GM21367 (cell line): ENCODE data around the gene TSNAXIP1.
"Not testable (repeated sequence)": the region's sequence is repeated elsewhere in the genome, so short reads cannot be mapped to it uniquely, and the experiment has no call there.

Source experiments
- ATAC-seq: cut with Tn5 transposase; IDR thresholded peaks from one replicate; pipeline ENCODE4 v1.9.1; 2021; ENCODE audit not compliant: unreplicated experiment

Gene TSNAXIP1

DNA sequence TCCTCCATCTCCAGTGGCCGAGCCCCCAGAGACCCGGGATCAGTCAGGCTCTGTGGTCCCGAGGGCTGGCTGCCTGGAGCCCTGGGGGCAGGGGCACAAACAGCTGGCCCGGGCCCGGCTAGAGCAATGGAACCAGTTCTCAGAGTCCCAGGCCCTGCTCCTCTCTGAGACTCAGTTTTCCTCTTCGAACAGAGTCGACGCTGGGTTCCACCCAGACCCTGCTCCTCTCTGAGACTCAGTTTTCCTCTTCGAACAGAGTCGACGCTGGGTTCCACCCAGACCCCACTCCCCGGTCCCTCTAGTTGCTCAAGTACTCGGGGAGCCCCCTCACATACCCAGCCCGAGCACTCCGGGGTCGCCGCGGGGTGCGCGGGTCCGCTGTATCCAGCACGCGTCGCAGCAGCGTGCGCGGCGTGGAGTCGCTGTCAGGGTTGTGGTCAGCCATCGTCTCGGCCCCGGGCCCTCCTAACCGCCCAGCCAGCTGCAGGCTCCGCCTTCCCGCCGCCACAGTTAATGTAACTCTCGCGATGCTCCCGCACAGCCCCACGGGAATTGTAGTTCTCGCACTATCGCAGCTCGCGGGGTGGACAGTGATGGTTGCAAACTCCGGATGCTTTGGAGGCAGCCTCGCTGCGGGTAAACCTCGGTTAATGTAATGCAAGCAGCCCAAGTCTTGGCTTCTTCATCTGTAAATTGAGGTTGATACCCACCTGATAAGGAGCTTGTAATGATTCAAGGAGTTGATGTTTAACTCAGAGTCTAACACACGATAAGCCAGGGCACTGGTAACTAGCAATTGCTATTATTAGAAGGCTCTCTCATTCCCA lies 26.9 kb downstream of the TSNAXIP1 start:
- peak; percentile 95 for ATAC-seq

- no peak for ATAC-seq
These were observed 27.5 kb downstream of the TSNAXIP1 start for GRCh38 chr16:67834242-67834614.

DNA sequence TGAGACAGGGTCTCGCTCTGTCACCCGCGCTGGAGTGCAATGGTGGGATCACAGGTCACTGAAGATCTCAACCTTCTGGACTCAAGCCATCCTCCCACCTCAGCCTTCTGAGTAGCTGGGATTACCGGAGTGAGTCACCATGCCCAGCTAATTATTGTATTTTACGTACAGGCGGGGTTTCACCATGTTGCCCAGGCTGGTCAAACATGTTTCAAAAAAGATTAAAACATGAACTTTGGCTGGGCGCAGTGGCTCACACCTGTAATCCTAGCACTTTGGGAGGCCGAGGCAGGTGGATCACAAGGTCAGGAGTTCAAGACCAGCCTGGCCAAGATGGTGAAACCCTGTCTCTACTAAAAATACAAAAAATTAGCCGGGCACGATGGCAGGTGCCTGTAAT lies 30.5 kb downstream of the TSNAXIP1 start:
- ATAC-seq, result not testable (repeated sequence)

DNA sequence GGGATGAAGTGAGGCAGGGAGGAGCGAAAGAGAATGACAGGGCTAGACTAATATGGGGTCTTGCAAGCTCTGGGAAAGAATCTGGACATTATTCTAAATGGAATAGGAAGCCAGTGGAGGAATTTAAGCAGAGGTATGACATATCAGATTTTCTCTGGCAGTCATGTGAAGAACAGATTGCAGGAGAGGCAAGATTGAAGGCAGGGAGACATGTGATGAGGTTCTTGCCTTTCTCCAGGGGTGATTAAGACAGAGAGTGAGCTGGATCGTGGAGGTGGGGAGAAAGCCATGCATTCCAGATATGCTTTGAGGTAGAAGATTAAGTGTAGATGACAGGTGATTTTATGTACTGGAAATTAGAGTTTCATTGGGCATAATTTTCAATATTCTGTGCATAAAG lies 31.1 kb downstream of the TSNAXIP1 start:
- ATAC-seq, result no peak

DNA sequence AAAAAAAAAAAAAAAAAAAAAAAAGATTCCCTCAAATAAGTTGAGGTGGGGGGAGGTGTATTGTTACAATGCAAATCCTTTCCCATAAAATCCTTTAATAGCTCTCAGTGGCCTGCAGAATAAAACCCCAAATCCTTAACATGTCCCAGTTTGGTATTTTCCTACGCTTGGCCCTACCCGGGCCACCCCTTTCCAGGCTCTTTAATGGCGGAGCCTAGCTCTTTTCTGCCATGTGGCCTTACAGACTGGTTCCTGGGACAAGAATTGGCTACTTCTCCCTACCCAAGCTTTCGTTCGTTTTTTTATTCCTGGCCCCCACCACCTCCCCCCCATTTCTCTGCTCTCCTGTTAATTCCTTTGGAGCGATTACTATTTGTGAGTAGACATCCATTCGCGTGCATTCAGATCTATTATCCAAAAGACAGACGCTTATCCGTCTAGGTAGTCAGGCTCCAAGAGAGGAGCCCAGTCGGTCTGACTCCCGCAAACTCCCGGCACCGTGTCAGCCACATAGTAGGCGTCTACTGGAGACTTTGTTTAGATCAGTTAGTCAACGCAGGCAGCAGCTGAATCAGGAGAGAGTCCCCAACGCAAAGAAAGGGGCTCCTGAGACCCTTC lies 34.6 kb downstream of the TSNAXIP1 start:
- ATAC-seq, result peak; percentile 1

- peak; percentile 37 for ATAC-seq
These were observed 35.3 kb downstream of the TSNAXIP1 start, which contains the start of gene THAP11 for GRCh38 chr16:67841816-67842508. Gene THAP11 (plus strand): TSS chr16:67842320. CDS start chr16:67842555, 235 bp downstream.

DNA sequence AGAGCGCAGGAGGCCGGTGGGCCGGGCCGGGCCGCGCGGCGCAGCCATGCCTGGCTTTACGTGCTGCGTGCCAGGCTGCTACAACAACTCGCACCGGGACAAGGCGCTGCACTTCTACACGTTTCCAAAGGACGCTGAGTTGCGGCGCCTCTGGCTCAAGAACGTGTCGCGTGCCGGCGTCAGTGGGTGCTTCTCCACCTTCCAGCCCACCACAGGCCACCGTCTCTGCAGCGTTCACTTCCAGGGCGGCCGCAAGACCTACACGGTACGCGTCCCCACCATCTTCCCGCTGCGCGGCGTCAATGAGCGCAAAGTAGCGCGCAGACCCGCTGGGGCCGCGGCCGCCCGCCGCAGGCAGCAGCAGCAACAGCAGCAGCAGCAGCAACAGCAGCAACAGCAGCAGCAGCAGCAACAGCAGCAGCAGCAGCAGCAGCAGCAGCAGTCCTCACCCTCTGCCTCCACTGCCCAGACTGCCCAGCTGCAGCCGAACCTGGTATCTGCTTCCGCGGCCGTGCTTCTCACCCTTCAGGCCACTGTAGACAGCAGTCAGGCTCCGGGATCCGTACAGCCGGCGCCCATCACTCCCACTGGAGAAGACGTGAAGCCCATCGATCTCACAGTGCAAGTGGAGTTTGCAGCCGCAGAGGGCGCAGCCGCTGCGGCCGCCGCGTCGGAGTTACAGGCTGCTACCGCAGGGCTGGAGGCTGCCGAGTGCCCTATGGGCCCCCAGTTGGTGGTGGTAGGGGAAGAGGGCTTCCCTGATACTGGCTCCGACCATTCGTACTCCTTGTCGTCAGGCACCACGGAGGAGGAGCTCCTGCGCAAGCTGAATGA lies 36.0 kb downstream of the TSNAXIP1 start:
- peak; percentile 10 for ATAC-seq

DNA sequence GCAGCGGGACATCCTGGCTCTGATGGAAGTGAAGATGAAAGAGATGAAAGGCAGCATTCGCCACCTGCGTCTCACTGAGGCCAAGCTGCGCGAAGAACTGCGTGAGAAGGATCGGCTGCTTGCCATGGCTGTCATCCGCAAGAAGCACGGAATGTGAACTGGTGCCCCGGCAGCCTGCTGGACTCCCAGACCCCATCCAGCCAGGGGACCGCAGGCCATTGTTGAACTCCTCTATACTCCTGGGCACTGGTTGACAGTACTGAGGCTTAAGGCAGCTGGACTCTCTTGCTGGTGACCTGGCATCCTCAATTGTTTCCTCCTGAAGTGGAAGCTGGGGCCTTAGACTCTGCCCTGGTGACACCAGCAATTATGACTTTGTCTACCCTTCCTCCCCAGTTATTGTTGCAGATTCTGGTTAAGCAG lies 36.7 kb downstream of the TSNAXIP1 start:
- ATAC-seq, result no peak

DNA sequence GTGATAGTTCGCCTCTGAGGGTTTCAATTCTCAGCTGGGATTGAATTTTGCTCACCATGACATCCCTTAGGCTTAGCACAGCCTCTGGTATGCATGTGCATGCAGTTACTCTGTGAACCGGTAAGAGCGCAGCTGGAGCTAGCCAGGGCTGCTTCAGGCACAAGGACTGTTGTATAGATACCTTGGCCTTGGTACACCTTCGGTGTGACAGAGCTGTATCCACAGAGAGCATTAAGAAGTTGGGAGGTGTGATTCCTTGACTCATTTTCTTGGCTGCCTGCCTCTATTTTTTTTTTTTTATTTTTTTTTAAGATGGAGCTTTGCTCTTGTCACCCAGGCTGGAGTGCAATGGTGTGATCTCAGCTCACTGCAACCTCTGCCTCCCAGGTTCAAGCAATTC lies 37.8 kb downstream of the TSNAXIP1 start:
- no peak for ATAC-seq

GRCh38 chr16:67845291-67846062 lies 38.8 kb downstream of the TSNAXIP1 start:
- ATAC-seq, result no peak

DNA sequence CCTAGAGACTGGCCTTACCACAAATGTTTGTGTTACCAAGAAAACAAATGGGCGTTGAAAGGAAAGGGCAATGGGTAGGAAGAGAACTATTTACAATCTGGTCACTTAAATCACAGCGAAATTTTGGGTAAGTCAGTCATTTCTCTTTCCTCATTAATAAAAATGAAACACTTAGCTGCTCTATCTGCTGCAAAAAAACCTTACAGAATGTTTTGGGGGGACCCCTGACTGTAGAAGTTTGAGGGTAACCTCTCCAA lies 39.3 kb downstream of the TSNAXIP1 start:
- ATAC-seq, result no peak

- ATAC-seq, result peak; percentile 49
These were observed 39.8 kb downstream of the TSNAXIP1 start, which contains the start of gene NUTF2 for GRCh38 chr16:67846320-67847063. Gene NUTF2 (plus strand): TSS chr16:67846933. CDS start chr16:67865131, 18,198 bp downstream.

GRCh38 chr16:67847064-67847861 lies 40.6 kb downstream of the TSNAXIP1 start, which contains the start of gene CENPT:
Gene CENPT (minus strand): TSS chr16:67847693. CDS start chr16:67833859, 13,834 bp downstream.
- ATAC-seq, result peak; percentile 34

DNA sequence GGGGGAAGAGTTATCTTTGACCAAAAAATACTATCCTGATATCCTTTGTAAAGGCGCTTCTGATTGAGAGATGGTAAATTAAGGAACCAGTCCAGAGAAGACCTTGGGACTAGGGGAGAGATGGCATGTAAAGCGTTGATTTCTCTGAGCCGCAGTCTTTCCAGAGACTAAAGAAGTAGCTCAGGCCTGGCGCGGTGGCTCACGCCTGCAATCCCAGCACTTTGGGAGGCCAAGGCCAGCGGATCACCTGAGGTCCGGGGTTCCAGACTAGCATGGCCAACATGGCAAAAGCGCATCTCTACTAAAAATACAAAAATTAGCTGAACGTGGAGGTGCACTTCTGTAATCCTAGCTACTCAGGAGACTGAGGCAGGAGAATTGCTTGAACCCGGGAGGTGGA lies 41.4 kb downstream of the TSNAXIP1 start:
- ATAC-seq, result no peak

- no peak for ATAC-seq
These were observed 47.0 kb downstream of the TSNAXIP1 start for GRCh38 chr16:67853670-67854069.

DNA sequence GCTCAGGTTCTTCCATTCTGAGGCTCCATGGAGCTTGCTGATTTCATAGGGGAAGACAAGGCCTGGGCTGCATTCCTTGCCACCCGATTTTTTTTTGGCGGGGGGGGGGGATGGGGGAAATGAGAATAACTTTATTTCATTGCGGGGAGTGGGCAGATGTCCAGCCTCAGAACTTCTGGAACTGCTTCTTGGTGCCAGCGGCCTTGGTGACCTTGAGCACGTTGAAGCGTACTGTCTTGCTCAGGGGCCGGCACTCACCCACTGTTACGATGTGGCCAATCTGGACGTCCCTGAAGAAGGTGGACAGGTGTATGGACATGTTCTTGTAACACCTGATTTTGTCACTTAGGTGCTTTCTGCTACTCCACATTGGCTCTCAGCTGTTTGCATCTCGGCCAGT lies 49.1 kb downstream of the TSNAXIP1 start:
- no peak for ATAC-seq

- ATAC-seq, result no peak
These were observed 50.3 kb downstream of the TSNAXIP1 start for GRCh38 chr16:67856927-67857546.

DNA sequence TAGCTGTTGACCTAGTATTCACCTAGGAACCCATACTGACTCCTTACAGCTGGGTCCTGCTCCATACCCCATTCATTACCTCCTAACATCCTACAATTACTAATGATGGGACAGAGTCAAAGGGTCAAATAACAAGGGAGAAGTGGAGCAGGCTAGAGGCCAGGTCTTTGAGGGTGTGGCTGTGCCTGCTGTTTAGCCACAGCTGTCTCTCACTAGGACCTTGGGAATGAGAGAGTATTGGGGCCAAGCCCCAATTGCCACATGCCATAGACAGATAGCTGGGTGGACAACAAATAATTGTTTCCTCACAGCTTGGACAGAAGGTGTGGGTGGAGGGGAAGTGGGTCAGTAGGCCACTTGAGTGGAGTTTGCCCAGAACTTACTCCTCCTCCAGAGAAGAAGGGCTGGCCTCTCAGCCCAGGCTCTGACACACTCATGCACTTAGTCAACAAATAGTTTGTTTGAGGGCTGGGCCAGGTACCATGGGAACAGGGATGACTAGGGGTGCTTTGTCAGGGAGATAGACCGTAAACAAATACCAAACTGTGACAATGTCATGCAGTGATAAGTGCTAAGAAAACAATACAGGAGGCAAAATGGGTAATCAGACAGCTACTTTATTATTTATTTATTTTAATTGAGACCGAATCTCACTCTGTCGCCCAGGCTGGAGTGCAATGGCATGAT lies 51.0 kb downstream of the TSNAXIP1 start:
- ATAC-seq, result no peak
